DND-41 (cell line): Measurements from ENCODE around the gene CELF5.

ENCODE experiments used
- ATAC-seq: fragments of 200-7000 bp; cut with Tn5 transposase; 3 replicates; pipeline ENCODE4 v1.9.1; 2021; ENCODE audit warnings: low read depth; ENCODE audit not compliant: insufficient read depth
- DNase-seq: peaks from one replicate; pipeline ENCODE4 v3.0.0-alpha.2; 2020
- H2AFZ ChIP-seq: 2 replicates; pipeline ENCODE4 v1.6.0; 2012; ENCODE audit warnings: low read depth, low read length
- H3K27ac ChIP-seq: 2 replicates; pipeline ENCODE4 v1.5.1; 2012; ENCODE audit warnings: low read length, inconsistent platforms
- H3K27me3 ChIP-seq: fragments of 200-600 bp; sonication (generic); 2 replicates; pipeline ENCODE4 v1.6.0; 2012; ENCODE audit warnings: low read length, mild to moderate bottlenecking, inconsistent platforms; ENCODE audit not compliant: insufficient read depth, poor library complexity
- H3K36me3 ChIP-seq: 2 replicates; pipeline ENCODE4 v1.5.1; 2012; ENCODE audit warnings: low read length, inconsistent platforms; ENCODE audit not compliant: insufficient read depth
- H3K4me1 ChIP-seq: 2 replicates; pipeline ENCODE4 v1.5.1; 2012; ENCODE audit warnings: mild to moderate bottlenecking, low read length; ENCODE audit not compliant: insufficient read depth
- H3K4me2 ChIP-seq: 2 replicates; pipeline ENCODE4 v1.6.0; 2012; ENCODE audit warnings: mild to moderate bottlenecking, moderate library complexity, low read length, inconsistent platforms; ENCODE audit not compliant: insufficient read depth
- H3K4me3 ChIP-seq, 2 experiments: fragments of 200-600 bp in 1 of 2; shearing (Covaris generic) in 1 of 2; 2 replicates each; pipeline ENCODE4 v1.5.1; 2012 to 2016; ENCODE audit warnings: inconsistent platforms in 2 of 2, low read length in 2 of 2, mild to moderate bottlenecking in 2 of 2, low read depth in 1 of 2, moderate library complexity in 1 of 2
- H3K79me2 ChIP-seq: 2 replicates; pipeline ENCODE4 v1.6.0; 2012; ENCODE audit warnings: low read length, inconsistent platforms; ENCODE audit not compliant: insufficient read depth
- H3K9ac ChIP-seq: 2 replicates; pipeline ENCODE4 v1.6.0; 2012; ENCODE audit warnings: low read depth, mild to moderate bottlenecking, inconsistent platforms, low read length, moderate library complexity
- H3K9me3 ChIP-seq: 2 replicates; pipeline ENCODE4 v1.5.1; 2012; ENCODE audit warnings: low read length, moderate library complexity, mild to moderate bottlenecking, inconsistent platforms; ENCODE audit not compliant: insufficient read depth, severe bottlenecking
- H4K20me1 ChIP-seq: 2 replicates; pipeline ENCODE4 v1.6.0; 2012; ENCODE audit warnings: low read length; ENCODE audit not compliant: insufficient read depth
- CTCF ChIP-seq: IDR thresholded peaks from 2 replicates; pipeline ENCODE4 v1.5.1; 2012; ENCODE audit warnings: borderline replicate concordance, low read length, moderate library complexity, mild to moderate bottlenecking; ENCODE audit not compliant: poor library complexity, severe bottlenecking; ENCODE audit errors: extremely low read depth
- EZH2 ChIP-seq: IDR thresholded peaks from 3 replicates; pipeline ENCODE4 v1.6.1; 2012; ENCODE audit warnings: borderline replicate concordance, low read depth, mild to moderate bottlenecking, moderate library complexity, low read length, inconsistent platforms; ENCODE audit not compliant: severe bottlenecking

Gene CELF5

GRCh38 chr19:3204646-3205275 is 19.7 kb upstream of the CELF5 start:
- TF ChIP-seq EZH2 (no peak), CTCF (no peak)
- Histone ChIP-seq H3K9me3 (no peaks in the 10 kb centered on the region), H3K9ac (no peak overlapping the region), H4K20me1 (peaks cover 5% of the 10 kb centered on the region; the same call in 1 of the 2 replicates), H3K4me3 (no peak overlapping the region), H3K36me3 (peaks cover 85% of the 10 kb centered on the region), H3K4me1 (no peaks in the 10 kb centered on the region), H2AFZ (no peak overlapping the region), H3K79me2 (no peaks in the 10 kb centered on the region), H3K4me2 (no peak overlapping the region), H3K27ac (no peak overlapping the region), H3K27me3 (no peaks in the 10 kb centered on the region)
- ATAC-seq: no peak
- no peak for DNase-seq

GRCh38 chr19:3206216-3206953 is 18.1 kb upstream of the CELF5 start:
- no peak overlapping the region for H3K4me3 ChIP-seq
- no peaks in the 10 kb centered on the region for H3K27me3 ChIP-seq
- no peak overlapping the region for H3K27ac ChIP-seq
- no peaks in the 10 kb centered on the region for H3K4me1 ChIP-seq
- ATAC-seq (no peak), DNase-seq (no peak)
- H3K9ac ChIP-seq: no peak overlapping the region
- TF ChIP-seq EZH2 (no peak), CTCF (no peak)
- H4K20me1 ChIP-seq: peaks cover 5% of the 10 kb centered on the region; the same call in 1 of the 2 replicates
- no peaks in the 10 kb centered on the region for H3K9me3 ChIP-seq
- H2AFZ ChIP-seq: no peak overlapping the region
- peaks cover 72% of the 10 kb centered on the region for H3K36me3 ChIP-seq
- H3K79me2 ChIP-seq: no peaks in the 10 kb centered on the region
- no peak overlapping the region for H3K4me2 ChIP-seq

GRCh38 chr19:3207461-3208242 is 16.8 kb upstream of the CELF5 start:
- H4K20me1 ChIP-seq: no peaks in the 10 kb centered on the region; the same call in 1 of the 2 replicates
- no peaks in the 10 kb centered on the region for H3K4me1 ChIP-seq
- ATAC-seq (no peak), DNase-seq (no peak)
- H3K9me3 ChIP-seq: no peaks in the 10 kb centered on the region
- no peak for TF ChIP-seq EZH2
- TF ChIP-seq CTCF: no peak
- H3K79me2 ChIP-seq: no peaks in the 10 kb centered on the region
- H2AFZ ChIP-seq: no peak overlapping the region
- no peak overlapping the region for H3K4me3 ChIP-seq
- H3K36me3 ChIP-seq: peaks cover 60% of the 10 kb centered on the region
- no peak overlapping the region for H3K27ac ChIP-seq
- H3K4me2 ChIP-seq: no peak overlapping the region
- no peaks in the 10 kb centered on the region for H3K27me3 ChIP-seq
- no peak overlapping the region for H3K9ac ChIP-seq
